ENCODE data around the gene MCRS1. TPM values are rescaled to one million over a fixed set of nuclear protein-coding genes. Genes with fewer than 3 reads are reported as not detected.

Gene MCRS1
- total RNA-seq, 1 donor from 2014 or later = 42.9 TPM

GRCh38 chr12:49556391-49557186 is 11.4 kb downstream of the MCRS1 start:
- DNase-seq (ENCODE audit: low read depth in 2 of 2) = no peak

- no peak for DNase-seq (ENCODE audit: low read depth in 2 of 2)
Measured at GRCh38 chr12:49555631-49556390, 12.1 kb downstream of the MCRS1 start.

GRCh38 chr12:49554266-49554665 is 13.7 kb downstream of the MCRS1 start:
- no peak for DNase-seq (ENCODE audit: low read depth in 2 of 2)

- peak; percentile 44 to 45 for DNase-seq (ENCODE audit: low read depth in 2 of 2)
Measured at GRCh38 chr12:49553512-49554088, 14.3 kb downstream of the MCRS1 start.

- no peak for DNase-seq (ENCODE audit: low read depth in 2 of 2)
Measured at GRCh38 chr12:49552899-49553298, 15.0 kb downstream of the MCRS1 start.

GRCh38 chr12:49552425-49552824 is 15.5 kb downstream of the MCRS1 start:
- DNase-seq (ENCODE audit: low read depth in 2 of 2) = no peak

GRCh38 chr12:49552014-49552413 is 15.9 kb downstream of the MCRS1 start:
- DNase-seq (ENCODE audit: low read depth in 2 of 2) = no peak

- no peak for DNase-seq (ENCODE audit: low read depth in 2 of 2)
Measured at GRCh38 chr12:49550693-49551252, 17.2 kb downstream of the MCRS1 start.

GRCh38 chr12:49549735-49550692 is 17.9 kb downstream of the MCRS1 start:
- no peak for DNase-seq (ENCODE audit: low read depth in 2 of 2)

- DNase-seq (ENCODE audit: low read depth in 2 of 2) = peak; percentile 17 to 30
Measured at GRCh38 chr12:49548822-49549648, 18.9 kb downstream of the MCRS1 start.

- DNase-seq (ENCODE audit: low read depth in 2 of 2) = no peak
Measured at GRCh38 chr12:49548481-49548821, 19.5 kb downstream of the MCRS1 start.

- DNase-seq (ENCODE audit: low read depth in 2 of 2) = no peak
Measured at GRCh38 chr12:49547090-49547690, 20.8 kb downstream of the MCRS1 start.

- DNase-seq (ENCODE audit: low read depth in 2 of 2) = no peak
Measured at GRCh38 chr12:49546481-49546880, 21.5 kb downstream of the MCRS1 start.

GRCh38 chr12:49545815-49546214 is 22.1 kb downstream of the MCRS1 start:
- DNase-seq (ENCODE audit: low read depth in 2 of 2) = no peak

- peak in 1 of 2 donors; percentile 12 for DNase-seq (ENCODE audit: low read depth in 2 of 2)
Measured at GRCh38 chr12:49543914-49544815, 23.8 kb downstream of the MCRS1 start.

- no peak for DNase-seq (ENCODE audit: low read depth in 2 of 2)
Measured at GRCh38 chr12:49543221-49543913, 24.6 kb downstream of the MCRS1 start.

GRCh38 chr12:49542592-49543160 is 25.3 kb downstream of the MCRS1 start:
- DNase-seq (ENCODE audit: low read depth in 2 of 2) = no peak

Measured in lung microvascular endothelial cell (primary cell).